ENCODE measurements around the gene CEACAM5. TPM values are rescaled to one million over a fixed set of nuclear protein-coding genes. Genes with fewer than 3 reads are reported as not detected.

CEACAM5 gene
- total RNA-seq, 1 donor from 2014 or later: 0.19 TPM

DNA sequence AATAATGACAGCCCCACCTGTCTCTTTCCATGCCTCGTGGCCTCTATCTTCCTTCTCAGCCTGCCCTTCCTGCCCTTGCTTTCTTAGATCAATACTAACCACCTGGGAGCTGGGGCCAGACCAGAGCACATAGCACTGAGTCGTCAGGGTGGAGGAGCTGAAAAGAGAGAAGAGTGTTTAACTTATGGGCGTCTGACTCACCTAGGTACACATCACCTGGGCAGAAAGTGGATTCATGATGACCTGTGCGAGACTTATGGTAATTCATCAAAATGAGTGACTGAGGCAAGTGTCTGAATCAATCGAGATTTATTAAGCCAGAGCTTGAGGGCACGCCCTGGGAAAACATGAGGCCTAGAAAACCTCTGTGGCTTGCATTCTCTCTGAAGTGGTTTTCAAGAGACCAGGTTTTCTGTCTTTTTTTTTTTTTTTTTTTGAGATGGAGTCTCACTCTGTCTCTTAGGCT, 66.1 kb downstream of the CEACAM5 start:
- intact Hi-C loops (cut with DNase I): no loop called here

DNA sequence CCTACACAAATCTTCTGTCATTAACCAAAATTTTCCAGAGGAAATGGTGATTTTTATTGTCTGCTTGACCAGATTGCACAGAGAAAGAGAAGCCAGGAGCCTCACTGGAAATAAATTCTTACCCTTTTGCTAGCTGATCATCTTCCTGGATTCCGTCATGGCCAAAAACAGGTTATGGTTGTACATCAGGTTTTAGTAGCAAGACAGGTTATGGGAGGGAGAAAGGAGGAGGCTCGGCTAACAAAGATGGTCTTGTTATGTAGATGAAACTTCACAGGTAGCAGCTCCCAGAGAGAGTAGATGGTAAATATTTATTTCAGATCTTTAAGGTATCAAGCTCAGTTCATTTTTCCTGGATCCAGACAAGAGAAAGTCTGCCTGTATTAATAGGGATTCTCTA, 68.3 kb downstream of the CEACAM5 start:
- no peak for DNase-seq (ENCODE audit: low spot score)
- intact Hi-C loops (cut with DNase I): no loop called here

More for the DNA sequence above, 66.1 kb downstream of the CEACAM5 start:
- DNase-seq (ENCODE audit: low spot score): no peak

Other genes with a start within 250 kb of the CEACAM5 start
- 0.27 TPM for gene CEACAM21, start 132.5 kb upstream of the CEACAM5 start, total RNA-seq
- gene CEACAM4, start 81.6 kb upstream of the CEACAM5 start, total RNA-seq: 0.51 TPM
- not detected for gene CEACAM7, start 20.4 kb upstream of the CEACAM5 start, total RNA-seq
- 0.16 TPM for gene CEACAM6, start 46.9 kb downstream of the CEACAM5 start, total RNA-seq
- 0.97 TPM for gene CEACAM3, start 88.0 kb downstream of the CEACAM5 start, total RNA-seq
- gene LYPD4, start 136.1 kb downstream of the CEACAM5 start, total RNA-seq: not detected
- gene DMRTC2, start 136.4 kb downstream of the CEACAM5 start, total RNA-seq: not detected
- 548 TPM for gene RPS19, start 151.6 kb downstream of the CEACAM5 start, total RNA-seq
- gene CD79A, start 168.7 kb downstream of the CEACAM5 start, total RNA-seq: not detected
- 37.9 TPM for gene ARHGEF1, start 174.6 kb downstream of the CEACAM5 start, total RNA-seq
- not detected for gene ERFL, start 219.8 kb downstream of the CEACAM5 start, total RNA-seq